Hepatocyte (in vitro differentiated cells): ENCODE measurements around the gene GSN.

Source experiments
- CTCF ChIP-seq: fragments of 200-600 bp; sonication (generic); IDR thresholded peaks from 2 replicates; pipeline ENCODE4 v1.5.1; 2016; ENCODE audit warnings: antibody characterized with exemption, mild to moderate bottlenecking; ENCODE audit not compliant: poor library complexity
- EZH2 ChIP-seq: fragments of 200-600 bp; sonication (generic); IDR thresholded peaks from 2 replicates; pipeline ENCODE4 v1.6.1; 2016; ENCODE audit warnings: antibody characterized with exemption, mild to moderate bottlenecking, borderline replicate concordance

GRCh38 chr9:121298016-121298538 lies 30.1 kb downstream of the GSN start:
- TF ChIP-seq CTCF (no peak), EZH2 (no peak)
